Stimulated activated CD4-positive, alpha-beta T cell treated with anti-CD3 and anti-CD28 coated beads, Interleukin-4, amount 100 ng/mL, for 4 hours (primary cell): ENCODE results near the gene ASAP2.

ENCODE experiments used
- DNase-seq, 2 experiments: peaks; one replicate each; pipeline ENCODE4 v3.0.0-alpha.2; 2020

ASAP2 gene

GRCh38 chr2:9205963-9206948 is at the start of gene ASAP2:
Gene ASAP2, plus strand, starts transcription at chr2:9206812. Its CDS starts 293 bp downstream, at chr2:9207105.
- DNase-seq = peak; percentile 12 to 44

DNA sequence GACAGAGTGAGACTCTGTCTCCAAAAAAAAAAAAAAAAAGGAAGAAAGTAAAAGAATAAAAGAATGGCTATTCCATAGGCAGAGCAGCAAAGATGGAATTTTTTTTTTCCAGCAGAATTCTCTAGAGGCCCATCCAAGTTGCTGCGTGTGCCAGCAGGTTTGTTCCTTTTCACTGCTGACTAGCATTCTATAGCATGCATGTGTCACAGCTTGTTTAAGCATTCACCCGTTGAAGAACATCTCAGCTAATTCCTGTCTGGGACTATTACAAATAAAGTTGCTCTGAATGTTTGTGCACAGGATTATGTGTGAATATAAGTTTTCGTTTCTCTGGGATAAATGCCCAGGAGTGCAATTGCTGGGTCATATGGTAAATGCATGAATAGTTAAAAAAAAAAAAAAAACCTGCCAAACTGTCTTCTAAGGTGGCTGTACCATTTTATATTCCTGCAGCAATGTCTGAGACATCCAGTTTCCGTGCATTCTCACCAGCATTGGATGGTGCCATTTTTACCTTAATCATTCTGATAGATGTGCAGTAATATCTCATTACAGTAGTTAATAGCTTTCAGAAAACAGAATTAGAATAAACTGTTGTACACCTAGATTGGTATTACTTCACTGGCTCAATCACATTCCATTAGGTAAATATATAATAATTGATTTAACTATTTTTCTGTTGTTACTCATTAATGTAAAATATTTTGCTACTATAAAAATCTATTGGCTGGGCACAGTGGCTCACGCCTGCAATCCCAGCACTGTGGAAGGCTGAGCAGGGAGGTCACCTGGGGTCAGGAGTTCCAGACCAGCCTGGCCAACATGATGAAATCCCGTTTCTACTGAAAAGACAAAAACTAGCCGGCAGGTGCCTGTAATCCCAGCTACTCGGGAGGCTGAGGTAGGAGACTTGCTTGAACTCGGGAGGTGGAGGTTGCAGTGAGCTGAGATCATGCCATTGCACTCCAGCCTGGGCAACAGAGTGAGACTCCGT is 47.5 kb upstream of the ASAP2 start:
- DNase-seq = no peak

DNA sequence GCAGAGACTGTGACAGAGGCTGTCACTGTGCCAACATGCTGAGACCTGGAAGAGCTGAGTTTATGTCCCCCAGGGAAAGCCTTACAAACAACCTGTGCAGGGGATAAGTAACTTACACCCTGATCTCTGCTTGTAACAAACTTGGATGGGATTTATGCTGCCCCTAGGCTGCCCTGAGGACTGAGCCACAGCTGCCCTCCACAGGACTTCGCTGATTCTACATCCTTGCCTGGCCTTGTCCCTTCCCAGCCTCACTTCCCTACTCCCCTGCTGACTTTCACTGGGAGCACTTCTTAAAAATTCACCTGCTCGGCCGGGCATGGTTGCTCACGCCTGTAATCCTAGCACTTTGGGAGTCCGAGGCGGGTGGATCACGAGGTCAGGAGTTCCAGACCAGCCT is 45.9 kb upstream of the ASAP2 start:
- DNase-seq = no peak

DNA sequence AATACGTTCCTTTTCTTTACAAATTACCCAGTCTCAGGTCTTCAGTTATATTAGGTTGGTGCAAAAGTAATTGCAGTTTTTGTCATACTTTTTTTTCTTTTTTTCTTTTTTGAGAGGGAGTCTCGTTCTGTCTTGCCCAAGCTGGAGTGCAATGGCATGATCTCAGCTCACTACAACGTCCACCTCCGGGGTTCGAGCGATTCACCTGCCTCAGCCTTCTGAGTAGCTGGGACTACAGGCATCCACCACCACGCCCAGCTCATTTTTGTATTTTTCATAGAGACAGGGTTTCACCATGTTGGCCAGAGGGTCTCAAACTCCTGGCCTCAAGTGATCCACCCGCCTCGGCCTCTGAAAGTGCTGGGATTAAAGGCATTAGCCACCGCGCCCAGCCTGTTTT is 43.8 kb upstream of the ASAP2 start:
- DNase-seq = no peak

DNA sequence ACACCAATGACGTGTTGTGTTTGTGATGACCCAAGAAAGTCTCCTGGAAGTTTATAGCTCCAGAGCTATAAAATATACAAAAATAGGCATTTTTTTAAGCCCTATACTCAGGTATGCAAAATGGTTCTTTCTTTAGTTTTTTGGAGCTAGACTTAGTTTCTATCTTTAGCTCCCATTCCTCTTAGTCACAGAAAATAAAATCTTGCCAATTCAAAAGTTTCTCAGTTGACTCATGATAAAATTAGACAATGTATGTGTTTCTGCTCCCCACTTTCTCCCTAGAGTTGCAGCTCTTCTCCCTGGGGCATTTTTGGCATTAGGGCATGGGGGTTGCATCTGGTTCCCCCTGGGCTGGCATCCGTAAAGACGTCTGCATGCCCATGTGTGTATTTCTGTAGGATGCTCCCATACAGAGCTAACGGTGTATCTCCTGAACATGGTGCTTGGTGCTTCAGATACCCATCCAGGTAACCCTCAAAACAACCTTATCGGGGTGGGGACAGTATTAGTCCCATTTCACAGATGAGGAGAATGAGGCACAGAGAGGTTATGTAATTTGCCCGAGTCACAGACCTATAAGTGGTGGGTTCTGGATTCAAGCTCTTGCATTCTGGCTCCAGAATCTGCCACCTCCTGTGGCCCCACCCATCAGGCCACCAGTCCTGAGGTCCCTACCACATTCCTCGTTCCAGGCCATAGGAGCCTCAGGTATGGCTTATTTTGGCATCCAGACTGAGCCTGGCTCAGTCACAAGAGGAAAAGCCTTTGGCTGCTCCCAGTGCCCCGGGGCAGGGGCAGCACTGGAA is 43.1 kb upstream of the ASAP2 start:
- no peak for DNase-seq

DNA sequence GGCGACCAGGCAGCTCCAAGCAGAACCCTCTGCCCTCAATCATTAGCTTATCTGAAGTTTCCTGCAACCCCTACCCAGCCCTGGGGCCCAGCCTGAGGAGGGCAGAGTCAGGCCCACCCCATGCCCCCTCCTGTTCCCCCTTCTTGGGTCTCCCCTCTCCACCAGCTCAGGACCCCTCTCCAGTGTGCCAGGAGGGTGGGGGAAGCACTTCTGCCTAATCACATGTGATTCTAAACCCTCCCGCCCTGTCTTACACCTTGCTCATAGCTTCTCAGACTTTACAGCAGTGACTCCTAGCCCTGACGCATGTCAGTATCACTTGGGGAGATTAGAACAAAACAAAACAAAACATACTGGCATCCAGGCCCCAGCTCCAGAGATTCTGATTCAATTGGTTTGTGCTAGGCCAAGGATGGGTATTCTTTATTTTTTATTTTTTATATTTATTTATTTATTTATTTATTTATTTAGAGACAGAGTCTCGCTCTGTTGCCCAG is 42.5 kb upstream of the ASAP2 start:
- DNase-seq = no peak

GRCh38 chr2:9165625-9166024 is 41.0 kb upstream of the ASAP2 start:
- DNase-seq = no peak

DNA sequence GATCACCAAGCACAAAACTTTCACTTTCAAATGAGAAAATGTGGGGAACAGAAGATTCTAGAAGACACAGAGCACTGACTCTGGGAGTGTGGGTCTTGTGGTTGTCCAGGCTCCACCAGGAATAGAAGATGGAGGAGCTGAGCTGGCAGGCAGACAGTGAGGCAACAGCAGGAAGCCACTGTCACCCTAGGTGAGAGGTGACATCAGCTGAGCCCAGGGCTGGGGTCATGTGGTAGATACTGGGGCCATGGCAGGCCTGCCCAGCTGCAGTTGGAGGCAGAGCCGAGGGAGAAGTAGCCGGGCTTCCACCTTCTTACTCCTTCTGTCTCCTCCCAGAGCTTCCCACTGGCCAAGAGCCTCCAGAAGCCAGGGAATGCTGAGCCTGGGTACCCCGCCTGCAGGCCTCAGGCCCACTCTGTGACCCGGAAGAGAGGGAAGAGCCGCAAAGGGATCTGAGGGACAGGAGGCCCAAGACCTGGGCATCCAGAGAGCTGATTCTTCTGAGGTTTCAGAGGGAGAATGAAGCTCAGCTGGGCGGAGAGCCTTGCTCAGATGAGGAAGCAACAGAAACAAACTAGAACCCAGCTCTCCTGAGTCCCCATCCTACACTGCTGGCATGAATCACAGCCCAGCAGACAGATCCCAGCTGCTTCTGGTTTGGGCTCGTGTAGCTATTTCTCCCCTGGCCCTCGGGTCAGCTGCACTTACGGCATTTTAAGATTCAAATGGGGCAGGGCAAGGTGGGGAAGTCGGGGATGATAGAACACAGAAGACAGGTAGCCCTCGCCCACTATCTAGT is 39.8 kb upstream of the ASAP2 start:
- DNase-seq = no peak

DNA sequence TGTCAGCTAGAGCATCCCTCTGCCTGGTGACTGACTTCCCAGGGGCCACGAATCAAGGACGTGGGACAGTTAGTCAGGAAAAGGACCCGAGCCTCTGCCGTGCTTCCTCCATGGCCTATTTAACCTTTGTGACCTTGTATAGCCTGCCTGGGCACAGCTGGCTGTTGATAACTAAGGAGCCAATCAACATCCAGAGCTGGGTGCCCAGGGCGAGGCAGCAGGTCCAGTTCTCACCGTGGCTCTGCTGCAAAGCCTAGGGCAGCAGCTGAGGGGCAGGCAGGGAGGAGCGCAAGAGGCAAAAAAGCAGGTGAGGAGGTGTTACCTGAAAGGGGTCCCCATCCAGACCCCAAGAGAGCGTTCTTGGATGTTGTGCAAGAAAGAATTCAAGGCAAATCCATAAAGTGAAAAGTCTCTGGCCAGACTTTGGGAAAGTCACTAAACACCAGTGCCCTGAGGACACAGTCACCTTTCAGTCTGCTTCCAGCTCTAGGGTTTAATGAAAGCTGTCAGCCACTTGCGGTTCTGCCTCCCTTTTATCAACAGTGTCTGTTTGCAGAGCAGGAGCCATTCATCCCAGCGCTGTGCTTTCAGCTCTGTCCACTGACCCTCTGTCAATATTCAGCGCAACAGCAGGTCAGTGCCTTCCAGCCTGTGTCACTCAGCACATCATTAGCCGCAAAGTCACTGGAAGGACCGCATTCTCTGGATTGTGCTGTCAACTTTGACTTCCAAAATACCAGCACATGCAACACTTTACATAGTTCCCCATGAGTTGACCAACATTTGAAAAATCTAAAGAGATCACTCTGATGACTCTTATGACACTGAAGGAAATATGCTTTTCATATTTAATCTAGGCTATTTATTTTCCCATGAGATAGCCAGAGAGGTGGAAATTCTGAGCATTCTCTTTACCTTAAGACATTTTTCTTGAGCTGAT is 38.6 kb upstream of the ASAP2 start:
- DNase-seq = no peak

- no peak for DNase-seq
Measured at GRCh38 chr2:9168821-9169221, 37.8 kb upstream of the ASAP2 start.

GRCh38 chr2:9169349-9170107 is 37.1 kb upstream of the ASAP2 start:
- DNase-seq = no peak

GRCh38 chr2:9170458-9171130 is 36.0 kb upstream of the ASAP2 start:
- DNase-seq = no peak

DNA sequence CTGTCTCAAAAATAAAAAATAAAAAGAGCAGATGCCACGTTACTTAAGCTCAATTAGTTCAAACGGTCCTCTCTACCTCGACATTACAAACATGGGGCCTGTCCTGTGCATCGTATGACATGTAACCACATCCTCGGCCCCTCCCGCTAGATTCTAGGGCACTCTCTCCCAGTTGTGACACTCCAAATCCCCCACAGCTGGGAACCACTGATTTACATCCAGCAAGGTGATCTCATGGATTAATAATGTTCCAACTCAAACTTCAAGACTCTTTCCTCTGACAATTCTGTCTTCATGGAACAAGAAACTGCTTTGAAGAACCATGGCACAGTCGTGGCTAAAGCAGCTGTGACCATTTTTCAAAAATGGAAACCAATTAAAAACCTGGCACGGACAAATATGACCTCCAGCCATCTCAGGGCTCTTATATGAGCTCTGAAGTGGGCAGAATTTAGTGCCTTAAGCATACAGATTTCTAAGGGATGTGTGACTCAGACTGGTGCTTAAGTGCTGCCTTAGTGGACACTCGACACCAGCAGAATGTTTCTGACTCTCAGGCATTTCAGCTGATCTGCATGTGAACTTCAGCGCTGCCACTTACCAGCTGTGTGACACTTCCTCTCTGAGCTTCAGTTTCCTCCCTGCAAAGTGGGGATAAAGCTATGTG is 31.7 kb upstream of the ASAP2 start:
- DNase-seq = no peak

GRCh38 chr2:9178110-9178903 is 28.3 kb upstream of the ASAP2 start:
- DNase-seq = no peak

- DNase-seq = no peak
Measured at GRCh38 chr2:9178904-9179571, 27.6 kb upstream of the ASAP2 start.

DNA sequence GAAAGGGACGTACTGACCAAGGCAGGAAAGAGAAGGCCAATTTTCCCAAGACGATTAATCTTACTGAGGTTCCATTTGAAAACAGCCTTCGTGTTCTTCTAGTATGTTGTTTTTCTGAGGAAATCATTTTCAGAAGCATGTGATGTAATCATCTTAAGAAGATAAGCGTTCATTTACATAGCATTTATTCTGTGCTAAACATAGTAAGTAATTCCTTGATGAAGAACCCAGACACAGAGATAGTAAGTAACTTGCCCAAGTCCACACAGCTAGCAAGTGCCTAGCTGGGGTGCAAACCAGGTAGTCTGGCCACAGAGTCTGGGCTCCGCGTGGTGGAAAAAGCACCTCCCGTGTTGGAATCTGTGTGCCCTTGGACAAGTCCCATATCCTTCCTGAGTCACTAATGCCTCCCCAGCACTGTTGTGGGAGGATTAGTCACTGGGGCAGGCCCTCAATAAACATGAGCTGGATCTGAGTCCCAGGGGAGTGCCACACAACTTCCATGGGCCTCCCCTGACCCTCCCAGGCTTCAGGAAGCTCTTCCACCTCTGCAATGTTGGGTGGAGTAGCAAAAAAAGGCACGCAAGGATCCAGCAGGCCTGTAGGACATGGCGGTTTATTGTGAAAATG is 26.9 kb upstream of the ASAP2 start:
- no peak for DNase-seq
